NT2/D1 (cell line): ENCODE measurements around the gene PTK6.

ENCODE experiments used
- SUZ12 ChIP-seq: IDR thresholded peaks from 2 replicates; pipeline ENCODE4 v1.6.1; 2011; ENCODE audit not compliant: insufficient read length, insufficient read depth; ENCODE audit errors: extremely low read depth
- YY1 ChIP-seq: IDR thresholded peaks from 2 replicates; pipeline ENCODE4 v1.6.1; 2011; ENCODE audit not compliant: insufficient read length, insufficient read depth
- ZNF274 ChIP-seq: IDR thresholded peaks from 2 replicates; pipeline ENCODE4 v1.6.1; 2011; ENCODE audit warnings: mild to moderate bottlenecking, low read depth, low read length

GRCh38 chr20:63541371-63541770 is 4.2 kb upstream of the PTK6 start:
- no peak for TF ChIP-seq SUZ12
- no peak for TF ChIP-seq YY1
- no peak for TF ChIP-seq ZNF274
